Eye (tissue), 1 donor: Measurements from ENCODE around the gene RPS27A.
"Not testable (repeated sequence)": the region's sequence is repeated elsewhere in the genome, so short reads cannot be mapped to it uniquely, and the experiment has no call there.

Experiments used
- DNase-seq: peaks from one replicate; pipeline ENCODE4 v3.0.0-alpha.2; 2015

The RPS27A gene

DNA sequence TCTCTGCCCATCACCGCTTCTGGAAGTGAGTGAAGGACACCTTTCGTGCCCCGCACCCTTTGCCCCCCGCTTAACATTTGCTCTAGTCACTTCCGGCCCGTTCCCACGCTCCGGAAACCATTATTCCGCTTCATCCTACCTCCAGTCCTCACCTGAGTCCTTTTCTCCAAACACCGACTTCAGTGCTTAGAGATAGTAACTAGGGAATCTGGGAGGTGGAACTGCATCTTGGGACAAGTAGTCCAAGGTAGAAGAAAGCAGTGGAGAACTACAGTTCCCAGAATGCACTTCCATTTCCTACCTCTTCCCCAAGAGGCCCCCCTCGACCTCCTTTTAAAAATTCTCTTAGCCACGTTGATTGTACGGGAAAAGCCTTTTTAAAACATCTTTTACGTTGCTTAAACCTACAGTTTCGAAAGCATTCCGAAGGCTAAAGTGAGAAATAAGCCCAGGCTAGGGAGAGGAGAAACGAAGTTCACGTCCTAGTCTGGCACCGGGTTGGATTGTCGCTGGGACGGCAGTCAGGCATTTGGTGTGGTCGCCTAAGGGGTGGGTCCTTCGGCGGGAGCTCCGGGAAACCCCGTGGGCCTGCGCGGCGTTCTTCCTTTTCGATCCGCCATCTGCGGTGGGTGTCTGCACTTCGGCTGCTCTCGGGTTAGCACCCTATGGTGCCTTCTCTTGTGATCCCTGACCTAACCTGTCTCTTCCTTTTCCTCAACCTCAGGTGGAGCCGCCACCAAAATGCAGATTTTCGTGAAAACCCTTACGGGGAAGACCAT, at the start of gene RPS27A, which contains the start of gene CLHC1:
Gene RPS27A (plus strand): TSS at position 605 of the 779 bp plus-strand sequence. CDS start 137 bp downstream, at position 742.
Gene CLHC1 (minus strand): TSS at position 210 of the 779 bp plus-strand sequence. CDS start 9,882 bp downstream, outside the sequence.
- DNase-seq = peak; percentile 99

DNA sequence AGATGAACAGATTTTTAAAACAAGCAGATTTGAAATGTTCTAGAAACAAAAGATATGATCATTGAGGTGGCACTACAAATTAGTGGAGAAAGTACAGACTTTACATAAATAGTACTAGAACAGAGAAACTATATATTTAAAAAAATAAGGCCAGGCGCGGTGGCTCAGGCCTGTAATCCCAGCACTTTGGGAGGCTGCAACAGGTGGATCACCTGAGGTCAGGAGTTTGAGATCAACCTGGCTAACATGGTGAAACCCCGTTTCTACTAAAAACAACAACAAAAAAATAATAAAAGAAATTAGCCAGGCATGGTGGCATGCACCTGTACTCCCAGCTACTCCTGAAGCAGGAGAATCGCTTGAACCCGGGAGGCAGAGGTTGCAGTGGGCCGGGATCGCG, 45.7 kb upstream of the RPS27A start:
- DNase-seq = not testable (repeated sequence)

GRCh38 chr2:55191888-55192287, 40.6 kb upstream of the RPS27A start:
- not testable (repeated sequence) for DNase-seq

DNA sequence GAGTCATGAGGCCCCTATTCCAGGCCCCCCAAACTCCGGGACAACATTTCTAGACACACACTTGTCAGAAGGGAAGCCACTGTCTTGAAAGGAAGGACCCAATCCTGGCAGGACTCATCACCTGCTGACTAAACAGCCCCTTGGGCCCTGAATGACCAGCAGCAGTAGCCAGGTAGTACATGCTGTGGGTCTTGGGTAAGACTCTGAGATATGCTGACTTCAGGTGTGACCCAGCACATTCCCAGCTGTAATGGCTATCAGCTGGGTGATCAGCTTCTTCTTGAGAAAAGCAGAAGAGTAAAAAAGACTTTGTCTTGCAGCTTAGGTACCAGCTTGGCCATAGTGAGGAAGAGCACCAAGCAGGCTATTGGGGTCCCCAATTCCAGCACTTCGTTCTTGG, 36.0 kb upstream of the RPS27A start:
- DNase-seq = no peak

DNA sequence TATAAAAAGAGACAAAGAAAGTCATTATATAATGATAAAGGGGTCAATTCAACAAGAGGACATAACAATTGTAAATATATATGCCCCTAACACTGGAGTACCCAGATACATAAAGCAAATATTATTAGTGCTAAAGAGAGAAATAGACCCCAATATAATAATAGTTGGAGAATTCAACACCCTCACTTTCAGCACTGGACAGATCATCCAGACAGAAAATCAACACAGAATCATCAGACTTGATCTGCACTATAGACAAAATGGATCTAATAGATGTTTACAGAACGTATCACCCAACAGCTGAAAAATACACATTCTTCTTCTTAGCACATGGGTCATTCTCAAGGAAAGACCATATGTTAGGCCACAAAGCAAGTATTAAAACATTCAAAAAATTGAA, 32.1 kb upstream of the RPS27A start:
- no peak for DNase-seq

DNA sequence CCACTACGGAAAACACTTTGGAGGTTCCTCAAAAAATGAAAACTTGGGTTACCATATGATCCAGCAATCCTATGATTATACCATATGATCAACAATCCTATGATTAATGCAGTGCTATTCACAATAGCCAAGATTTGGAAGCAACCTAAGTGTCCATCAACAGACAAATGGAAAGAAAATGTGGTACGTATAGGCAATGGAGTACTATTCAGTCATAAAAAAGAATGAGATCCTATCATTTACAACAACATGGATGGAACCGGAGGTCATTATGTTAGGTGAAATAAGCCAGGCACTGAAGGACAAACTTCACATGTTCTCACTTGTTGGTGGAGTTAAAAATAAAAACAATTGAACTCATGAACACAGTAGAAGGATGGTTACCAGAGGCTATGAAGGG, 28.0 kb upstream of the RPS27A start:
- no peak for DNase-seq

- DNase-seq = no peak
These were observed 27.5 kb upstream of the RPS27A start for GRCh38 chr2:55204950-55205349.

DNA sequence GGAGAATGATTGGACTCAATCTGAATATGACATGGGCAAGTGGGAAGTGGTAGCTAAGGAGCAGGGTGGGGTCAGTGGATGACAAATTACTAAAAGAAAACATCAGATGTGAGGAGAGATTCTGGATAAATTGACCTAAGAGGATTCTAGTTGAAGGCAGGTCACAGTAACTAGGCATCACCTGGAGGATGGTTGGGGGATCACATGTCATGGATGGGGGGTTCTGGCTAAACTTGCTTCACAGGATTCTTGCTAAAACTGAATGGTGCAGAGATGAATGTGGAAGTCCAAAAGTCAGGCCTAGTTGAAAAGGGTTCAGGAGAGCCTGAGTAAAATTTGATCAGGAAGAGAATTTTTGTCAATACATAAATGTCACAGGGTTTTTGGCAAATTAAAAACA, 18.7 kb upstream of the RPS27A start:
- no peak for DNase-seq

DNA sequence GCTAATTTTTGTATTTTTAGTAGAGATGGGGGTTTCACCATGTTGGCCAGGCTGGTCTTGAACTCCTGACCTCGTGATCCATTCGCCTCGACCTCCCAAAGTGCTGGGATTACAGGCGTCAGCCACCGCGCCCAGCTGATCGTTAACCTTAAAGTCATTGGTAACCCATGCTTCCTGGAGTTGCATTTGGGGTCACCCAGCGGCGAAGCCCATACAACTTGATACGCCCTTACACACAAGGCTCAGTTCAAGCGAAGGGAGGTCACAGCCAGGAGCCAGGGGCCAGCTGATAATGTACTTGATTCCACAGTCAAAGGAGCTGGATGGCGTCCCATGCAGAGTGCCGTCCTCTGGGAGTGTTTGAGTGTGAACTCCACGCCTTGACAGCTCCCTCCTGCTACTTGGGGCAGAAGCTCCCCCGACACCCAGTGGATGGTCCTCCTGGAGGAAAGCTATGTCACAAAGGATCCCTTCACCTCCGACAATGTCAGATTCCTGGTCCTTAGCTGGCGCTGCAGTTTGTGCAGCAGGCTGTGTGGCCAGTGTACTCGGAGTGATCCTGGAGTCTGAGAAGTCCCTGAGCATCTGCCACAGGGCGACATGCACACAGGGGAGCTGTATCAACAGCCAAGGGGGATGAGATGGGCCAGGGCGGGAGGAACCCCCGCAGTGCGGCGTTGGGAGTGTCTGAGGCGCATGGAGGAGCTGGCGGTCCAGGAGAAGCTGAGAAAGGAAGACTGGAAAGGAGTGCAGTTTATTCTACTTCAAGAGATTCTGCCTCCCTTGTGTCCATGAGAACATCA, 8.3 kb upstream of the RPS27A start:
- peak; percentile 35 for DNase-seq

GRCh38 chr2:55224761-55225261, 7.7 kb upstream of the RPS27A start:
- no peak for DNase-seq

DNA sequence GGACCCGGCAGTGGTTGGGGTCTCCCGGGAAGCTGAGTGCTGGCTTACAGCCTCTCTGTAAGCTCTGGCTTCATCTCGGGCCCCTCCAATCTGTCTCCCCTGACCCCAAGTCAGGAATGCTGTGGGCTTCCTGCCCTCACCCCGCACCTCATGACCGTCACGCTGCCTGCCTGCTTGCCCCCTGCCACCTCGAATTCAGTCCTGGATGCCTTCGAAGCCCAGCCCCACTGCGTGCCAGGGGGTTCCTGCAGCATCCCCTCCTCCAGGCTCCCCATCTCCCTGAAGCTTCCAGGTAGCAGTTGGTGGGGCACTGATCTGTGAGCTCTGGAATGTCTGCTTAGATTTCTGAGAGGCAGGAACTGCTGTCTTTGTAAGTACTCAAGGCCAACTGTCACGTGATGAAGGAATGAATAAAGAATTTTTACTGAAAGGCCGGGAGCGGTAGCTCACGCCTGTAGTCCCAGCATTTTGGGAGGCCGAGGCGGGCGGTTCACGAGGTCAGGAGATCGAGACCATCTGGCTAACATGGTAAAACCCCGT, 6.9 kb upstream of the RPS27A start:
- DNase-seq = no peak

DNA sequence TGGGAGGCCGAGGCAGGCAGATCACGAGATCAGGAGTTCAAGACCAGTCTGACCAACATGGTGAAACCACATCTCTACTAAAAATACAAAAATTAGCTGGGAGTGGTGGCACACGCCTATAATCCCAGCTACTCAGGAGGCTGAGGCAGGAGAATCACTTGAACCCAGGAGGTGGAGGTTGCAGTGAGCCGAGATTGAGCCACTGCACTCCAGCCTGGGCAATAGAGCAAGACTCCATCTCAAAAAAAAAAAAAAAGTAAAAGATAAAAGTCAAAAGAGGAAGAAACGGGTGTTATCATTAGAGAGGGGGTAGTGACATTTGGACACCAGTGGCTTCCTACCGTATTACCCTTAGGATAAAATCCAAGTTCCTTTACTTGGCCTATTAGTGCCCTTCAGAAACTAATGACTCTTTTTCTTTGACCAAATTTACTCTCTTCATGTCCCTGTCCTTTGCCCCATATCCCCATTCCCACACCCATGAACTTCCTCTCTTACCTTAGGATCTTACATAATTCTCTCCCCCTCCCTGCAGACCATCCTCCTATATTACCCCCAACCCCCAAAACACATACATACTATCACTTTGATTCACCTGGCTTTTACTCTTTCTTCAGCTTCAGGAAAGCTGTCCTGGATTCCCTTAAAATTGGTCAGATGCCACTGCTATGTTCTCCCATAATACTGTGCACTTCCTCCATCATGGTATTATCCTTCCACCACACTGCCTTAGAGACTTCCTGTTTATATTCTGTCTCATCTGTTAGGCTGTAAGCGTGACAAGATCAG, 4.9 kb upstream of the RPS27A start:
- not testable (repeated sequence) for DNase-seq

DNA sequence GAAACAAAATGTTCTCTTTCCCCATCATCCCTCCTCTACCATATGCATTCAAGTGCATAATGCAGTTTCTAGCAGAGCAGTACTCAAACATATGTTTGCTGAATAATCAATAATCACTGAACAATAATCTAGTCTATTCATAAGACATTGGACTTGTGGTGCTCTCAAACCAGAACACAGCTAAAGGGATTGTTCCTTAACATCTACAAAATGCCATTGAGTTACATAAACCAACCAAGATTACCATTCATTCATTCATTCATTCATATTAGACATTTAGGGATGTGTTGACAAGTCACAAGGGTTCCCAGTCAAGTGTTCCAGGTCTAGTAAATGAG, 4.3 kb upstream of the RPS27A start:
- DNase-seq = peak; percentile 13

DNA sequence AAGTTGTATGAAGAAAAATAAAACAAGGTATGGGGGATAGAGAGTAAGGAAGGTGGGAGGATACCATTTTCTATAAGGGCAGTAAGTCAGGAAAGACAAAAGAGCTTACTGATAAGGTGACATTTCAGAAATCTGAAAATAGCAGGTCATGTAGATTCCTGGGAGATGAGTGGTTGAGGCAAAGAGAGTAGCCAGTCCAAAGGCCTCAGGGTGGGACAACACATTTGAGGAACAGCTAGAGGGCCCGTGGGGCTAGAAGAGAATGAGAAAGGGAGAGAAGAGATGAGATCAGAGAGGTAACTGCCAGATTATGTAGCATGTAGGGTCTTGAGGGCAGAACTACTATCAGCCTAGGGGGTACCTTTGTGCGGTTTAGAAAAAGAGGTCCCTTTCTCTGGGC, 3.3 kb upstream of the RPS27A start:
- DNase-seq = no peak

- DNase-seq = no peak
These were observed 1.9 kb upstream of the RPS27A start for GRCh38 chr2:55230551-55230950.

DNA sequence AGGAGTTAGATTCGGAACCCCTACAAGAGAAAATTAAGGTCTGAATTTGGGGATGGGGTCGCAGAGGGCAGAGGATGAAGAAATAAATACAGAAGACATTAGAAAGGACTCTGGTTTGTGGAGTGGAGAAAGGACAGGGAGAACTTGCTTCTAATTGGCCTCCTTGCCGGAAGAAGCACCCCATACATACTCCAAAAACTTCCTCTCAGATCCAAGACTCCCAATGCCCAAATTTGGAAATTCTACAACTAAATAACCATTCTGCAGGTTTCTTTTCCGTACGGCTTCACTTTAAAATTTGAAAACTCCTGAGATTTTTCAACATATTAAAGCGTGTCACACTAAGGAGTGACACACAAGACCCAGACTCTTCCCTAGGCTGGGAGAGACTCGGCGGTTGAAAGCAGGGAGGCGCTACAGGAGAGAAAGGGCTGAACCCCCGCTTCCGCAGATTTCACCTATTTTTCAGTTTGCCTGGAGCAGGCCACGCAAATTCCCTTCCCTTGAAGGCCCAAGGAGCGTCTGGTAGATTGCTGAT, 873 bp upstream of the RPS27A start:
- no peak for DNase-seq

DNA sequence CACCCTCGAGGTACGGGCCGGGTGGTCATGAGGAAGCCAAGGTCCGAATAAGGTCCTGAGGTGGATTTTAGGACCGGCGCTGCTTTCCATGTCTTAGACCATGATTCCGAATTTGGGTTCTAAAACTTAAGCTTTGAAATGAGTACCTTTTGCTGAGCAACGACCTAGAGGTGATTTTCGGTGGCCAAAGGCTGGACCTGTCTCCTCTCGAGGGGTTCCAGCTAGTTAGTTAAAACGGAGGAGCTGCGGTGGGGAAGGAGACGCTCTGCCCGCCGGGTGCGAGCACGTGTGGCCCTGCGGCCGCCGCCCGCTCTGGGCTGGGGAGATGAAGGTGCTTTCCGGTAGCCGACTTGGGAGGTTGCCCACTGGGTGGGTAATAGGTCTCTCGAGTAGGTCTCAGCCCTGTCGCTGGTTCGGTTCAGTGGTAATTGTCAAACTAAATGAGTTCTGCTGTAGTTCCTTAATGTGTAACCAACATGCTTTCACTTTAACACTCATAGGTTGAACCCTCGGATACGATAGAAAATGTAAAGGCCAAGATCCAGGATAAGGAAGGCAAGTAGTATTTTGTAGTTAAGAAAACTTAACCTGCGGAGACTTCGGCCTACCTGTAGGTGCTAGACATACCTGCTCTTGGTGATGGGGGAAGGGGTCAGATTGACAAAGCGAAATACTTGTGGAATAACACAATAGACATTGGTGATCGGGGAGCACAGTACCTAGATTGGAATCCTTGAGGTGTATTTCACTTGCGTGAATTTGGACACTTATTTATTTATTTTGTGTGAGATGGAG, 572 bp downstream of the RPS27A start:
- no peak for DNase-seq

GRCh38 chr2:55233658-55233940, 1.1 kb downstream of the RPS27A start:
- no peak for DNase-seq

GRCh38 chr2:55235724-55236538, 3.4 kb downstream of the RPS27A start:
- DNase-seq = no peak

- no peak for DNase-seq
These were observed 4.6 kb downstream of the RPS27A start for GRCh38 chr2:55236992-55237543.
